ENCODE measurements around the gene FCGR3A.
"Not testable (repeated sequence)": the region's sequence is repeated elsewhere in the genome, so short reads cannot be mapped to it uniquely, and the experiment has no call there.

The FCGR3A gene

GRCh38 chr1:161549652-161550051, at the start of gene FCGR3A:
Gene FCGR3A, minus strand, starts transcription at chr1:161549818. Its CDS starts 82 bp downstream, at chr1:161549736.
- DNase-seq = no peak

- not testable (repeated sequence) for DNase-seq
These were observed 47.5 kb upstream of the FCGR3A start for GRCh38 chr1:161597077-161597476.

GRCh38 chr1:161595583-161595982, 46.0 kb upstream of the FCGR3A start:
- not testable (repeated sequence) for DNase-seq

GRCh38 chr1:161595173-161595572, 45.6 kb upstream of the FCGR3A start:
- not testable (repeated sequence) for DNase-seq

- DNase-seq = not testable (repeated sequence)
These were observed 44.8 kb upstream of the FCGR3A start for GRCh38 chr1:161594269-161594984.

- not testable (repeated sequence) for DNase-seq
These were observed 43.6 kb upstream of the FCGR3A start for GRCh38 chr1:161593092-161593755.

GRCh38 chr1:161592586-161592985, 43.0 kb upstream of the FCGR3A start:
- DNase-seq = not testable (repeated sequence)

- DNase-seq = not testable (repeated sequence)
These were observed 40.3 kb upstream of the FCGR3A start for GRCh38 chr1:161589920-161590319.

GRCh38 chr1:161589365-161589764, 39.7 kb upstream of the FCGR3A start:
- not testable (repeated sequence) for DNase-seq

GRCh38 chr1:161588596-161588995, 39.0 kb upstream of the FCGR3A start:
- not testable (repeated sequence) for DNase-seq

GRCh38 chr1:161582882-161583281, 33.3 kb upstream of the FCGR3A start:
- not testable (repeated sequence) for DNase-seq

- not testable (repeated sequence) for DNase-seq
These were observed 31.4 kb upstream of the FCGR3A start for GRCh38 chr1:161580879-161581537.

GRCh38 chr1:161579856-161580507, 30.4 kb upstream of the FCGR3A start:
- not testable (repeated sequence) for DNase-seq

- not testable (repeated sequence) for DNase-seq
These were observed 27.1 kb upstream of the FCGR3A start for GRCh38 chr1:161576676-161577075.

- not testable (repeated sequence) for DNase-seq
These were observed 22.1 kb upstream of the FCGR3A start for GRCh38 chr1:161571703-161572102.

GRCh38 chr1:161566602-161566960, 17.0 kb upstream of the FCGR3A start:
- DNase-seq = not testable (repeated sequence)

GRCh38 chr1:161563522-161563921, 13.9 kb upstream of the FCGR3A start:
- not testable (repeated sequence) for DNase-seq

- peak; percentile 16 for DNase-seq
These were observed 12.8 kb upstream of the FCGR3A start for GRCh38 chr1:161562441-161562840.

GRCh38 chr1:161560960-161561715, 11.5 kb upstream of the FCGR3A start:
- peak; percentile 79 for DNase-seq

- DNase-seq = not testable (repeated sequence)
These were observed 8.2 kb upstream of the FCGR3A start for GRCh38 chr1:161557506-161558450.

- DNase-seq = not testable (repeated sequence)
These were observed 7.4 kb upstream of the FCGR3A start for GRCh38 chr1:161556990-161557389.

All from GF-D8 (cell line).